ENCODE results near the gene ITGB3BP.

DNA sequence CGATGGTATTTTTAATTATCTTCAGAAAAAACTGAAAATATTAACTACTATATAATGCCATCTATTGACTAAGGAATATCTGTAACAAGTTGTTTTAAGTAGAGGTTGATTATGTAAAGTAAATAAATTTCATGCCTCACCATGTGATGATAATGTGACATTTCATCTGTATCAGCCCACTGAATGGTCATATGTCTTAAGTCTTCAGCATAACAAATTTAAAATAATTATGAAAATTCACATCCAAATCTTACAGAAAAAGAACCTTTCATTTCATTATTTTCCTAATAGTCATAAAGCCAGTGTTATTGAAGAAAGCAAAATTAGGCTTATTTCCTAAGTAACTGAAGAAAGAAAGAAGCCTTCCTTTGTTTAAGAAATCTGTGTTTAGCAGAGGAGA, 72.6 kb downstream of the ITGB3BP start:
- TF ChIP-seq, protein P1, sequence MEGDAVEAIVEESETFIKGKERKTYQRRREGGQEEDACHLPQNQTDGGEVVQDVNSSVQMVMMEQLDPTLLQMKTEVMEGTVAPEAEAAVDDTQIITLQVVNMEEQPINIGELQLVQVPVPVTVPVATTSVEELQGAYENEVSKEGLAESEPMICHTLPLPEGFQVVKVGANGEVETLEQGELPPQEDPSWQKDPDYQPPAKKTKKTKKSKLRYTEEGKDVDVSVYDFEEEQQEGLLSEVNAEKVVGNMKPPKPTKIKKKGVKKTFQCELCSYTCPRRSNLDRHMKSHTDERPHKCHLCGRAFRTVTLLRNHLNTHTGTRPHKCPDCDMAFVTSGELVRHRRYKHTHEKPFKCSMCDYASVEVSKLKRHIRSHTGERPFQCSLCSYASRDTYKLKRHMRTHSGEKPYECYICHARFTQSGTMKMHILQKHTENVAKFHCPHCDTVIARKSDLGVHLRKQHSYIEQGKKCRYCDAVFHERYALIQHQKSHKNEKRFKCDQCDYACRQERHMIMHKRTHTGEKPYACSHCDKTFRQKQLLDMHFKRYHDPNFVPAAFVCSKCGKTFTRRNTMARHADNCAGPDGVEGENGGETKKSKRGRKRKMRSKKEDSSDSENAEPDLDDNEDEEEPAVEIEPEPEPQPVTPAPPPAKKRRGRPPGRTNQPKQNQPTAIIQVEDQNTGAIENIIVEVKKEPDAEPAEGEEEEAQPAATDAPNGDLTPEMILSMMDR (IDR thresholded peaks at IDR 0.05): no peak
- no peak for TF ChIP-seq POLR2A (IDR thresholded peaks at IDR 0.05)
